KG1 (cell line): ENCODE measurements around the gene PDZD8.
"Not testable (repeated sequence)": the region's sequence is repeated elsewhere in the genome, so short reads cannot be mapped to it uniquely, and the experiment has no call there.

Experiments
- DNase-seq: peaks from one replicate; lab custom pipeline; 2025; lab: John Stamatoyannopoulos, UW

The PDZD8 gene

DNA sequence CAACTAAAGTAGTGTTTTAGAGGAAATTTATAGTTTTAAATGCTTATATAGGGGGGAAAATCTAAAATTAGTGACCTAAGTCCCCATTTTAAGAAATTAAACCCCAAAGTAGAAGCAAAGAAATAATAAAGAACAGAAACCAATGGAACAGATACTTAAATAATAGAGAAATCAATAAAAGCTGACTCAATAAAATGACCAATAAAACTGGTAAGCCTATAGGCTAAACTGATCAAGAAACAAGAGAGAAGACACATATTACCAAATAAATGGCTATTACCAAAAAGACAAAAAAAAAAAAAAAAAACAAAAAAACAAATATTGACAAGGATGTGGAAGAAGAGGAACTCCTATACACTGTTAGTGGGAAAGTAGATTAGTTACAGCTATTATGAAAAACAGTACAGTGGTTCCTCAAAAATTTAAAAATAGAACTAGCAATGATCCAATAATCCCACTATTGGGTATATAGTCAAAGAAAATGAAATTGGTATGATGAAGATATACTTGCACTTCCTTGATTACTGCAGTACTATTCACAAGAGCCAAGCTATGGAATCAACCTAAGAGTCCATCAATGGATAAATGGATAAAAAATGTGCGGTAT lies 81.1 kb downstream of the PDZD8 start:
- DNase-seq, result no peak

GRCh38 chr10:117290872-117291271 lies 84.4 kb downstream of the PDZD8 start:
- not testable (repeated sequence) for DNase-seq

GRCh38 chr10:117284716-117285494 lies 90.3 kb downstream of the PDZD8 start:
- DNase-seq, result no peak

GRCh38 chr10:117277675-117278074 lies 97.6 kb downstream of the PDZD8 start:
- DNase-seq, result no peak

GRCh38 chr10:117275121-117275520 lies 100.1 kb downstream of the PDZD8 start:
- no peak for DNase-seq

DNA sequence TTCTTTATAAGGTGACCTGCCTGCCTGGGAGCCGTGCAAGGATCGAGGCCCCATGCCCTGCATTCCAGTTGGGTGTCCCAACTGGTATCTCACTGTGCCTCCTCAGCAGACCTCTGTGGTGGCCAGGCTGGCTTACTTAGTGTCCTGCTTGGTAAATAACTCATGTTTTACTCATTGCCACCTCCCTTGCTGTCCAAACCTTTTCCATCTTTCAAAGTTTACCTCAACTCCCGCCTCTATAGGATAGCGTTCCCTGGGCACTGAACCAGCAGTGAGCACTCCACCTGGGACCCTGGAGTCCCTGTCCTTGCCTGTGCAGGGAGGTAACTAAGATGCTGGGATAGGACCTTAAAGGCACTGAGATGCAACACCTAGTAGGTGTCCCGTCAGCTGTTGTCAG lies 100.7 kb downstream of the PDZD8 start:
- DNase-seq, result no peak

GRCh38 chr10:117273980-117274379 lies 101.3 kb downstream of the PDZD8 start:
- no peak for DNase-seq

GRCh38 chr10:117272195-117273076 lies 102.8 kb downstream of the PDZD8 start:
- DNase-seq, result no peak

GRCh38 chr10:117271427-117271826 lies 103.8 kb downstream of the PDZD8 start:
- DNase-seq, result no peak

GRCh38 chr10:117268907-117269306 lies 106.3 kb downstream of the PDZD8 start:
- DNase-seq, result no peak

GRCh38 chr10:117268258-117268657 lies 107.0 kb downstream of the PDZD8 start:
- DNase-seq, result no peak

DNA sequence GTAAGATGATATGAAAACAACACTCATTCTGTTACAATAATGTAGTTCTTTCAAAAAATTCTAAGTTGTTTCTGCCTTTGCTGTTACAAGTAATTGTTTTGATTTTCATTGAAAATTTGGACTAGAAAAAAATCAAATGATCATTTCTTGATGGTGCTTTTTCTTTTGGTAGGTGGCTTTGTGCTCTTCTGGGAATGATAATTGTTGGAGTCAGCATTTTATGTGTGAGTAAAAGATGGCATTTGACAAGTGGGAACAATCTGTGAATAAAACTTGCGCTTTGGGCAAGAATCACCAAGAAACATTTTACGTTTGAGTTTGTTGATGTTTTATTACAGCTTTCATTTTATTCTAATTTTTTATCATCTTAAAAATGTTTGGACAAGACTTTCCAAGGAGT lies 108.4 kb downstream of the PDZD8 start:
- DNase-seq, result no peak

DNA sequence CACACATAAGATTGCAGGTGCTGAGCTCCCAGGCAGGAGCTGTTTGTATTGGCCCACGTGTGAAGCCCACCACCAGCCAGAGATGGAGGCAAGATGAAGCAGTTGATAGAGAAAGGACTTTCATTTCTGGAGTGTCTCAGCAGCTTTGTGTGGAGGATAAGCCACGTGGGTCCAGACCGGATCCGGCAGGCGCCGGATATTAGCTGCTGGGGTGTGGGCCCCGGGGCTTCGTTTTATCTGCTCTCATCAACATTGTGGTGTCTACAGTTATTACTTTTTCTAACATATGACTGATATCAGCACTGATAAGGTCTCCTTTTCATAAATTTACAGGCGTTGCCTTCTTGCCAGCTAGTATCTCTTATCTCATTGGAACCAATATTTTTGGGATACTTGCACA lies 108.8 kb downstream of the PDZD8 start:
- no peak for DNase-seq

DNA sequence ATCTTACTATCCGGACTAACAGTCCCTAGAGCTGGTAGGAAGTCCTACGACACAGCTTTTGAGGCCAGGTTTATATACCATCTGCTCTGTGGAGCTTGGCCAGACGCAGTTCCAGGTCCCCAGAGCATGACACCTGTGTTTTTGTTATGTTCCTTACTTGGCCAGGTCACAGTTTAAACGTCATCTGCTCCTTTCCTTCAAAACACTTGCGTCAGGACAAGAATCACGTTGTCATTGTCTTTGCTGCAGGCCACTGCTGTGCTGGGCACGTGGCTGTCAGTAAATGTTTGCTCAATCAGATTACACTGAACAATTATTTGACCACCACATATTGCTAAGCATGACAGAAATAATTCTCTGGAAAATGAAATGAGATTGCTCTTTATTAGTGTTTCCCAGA lies 110.5 kb downstream of the PDZD8 start:
- no peak for DNase-seq

- no peak for DNase-seq
Observed at GRCh38 chr10:117262903-117263293, 112.3 kb downstream of the PDZD8 start.

GRCh38 chr10:117262291-117262902 lies 112.8 kb downstream of the PDZD8 start:
- DNase-seq, result no peak

GRCh38 chr10:117261501-117261900 lies 113.7 kb downstream of the PDZD8 start:
- no peak for DNase-seq

GRCh38 chr10:117260084-117260483 lies 115.2 kb downstream of the PDZD8 start:
- DNase-seq, result no peak

DNA sequence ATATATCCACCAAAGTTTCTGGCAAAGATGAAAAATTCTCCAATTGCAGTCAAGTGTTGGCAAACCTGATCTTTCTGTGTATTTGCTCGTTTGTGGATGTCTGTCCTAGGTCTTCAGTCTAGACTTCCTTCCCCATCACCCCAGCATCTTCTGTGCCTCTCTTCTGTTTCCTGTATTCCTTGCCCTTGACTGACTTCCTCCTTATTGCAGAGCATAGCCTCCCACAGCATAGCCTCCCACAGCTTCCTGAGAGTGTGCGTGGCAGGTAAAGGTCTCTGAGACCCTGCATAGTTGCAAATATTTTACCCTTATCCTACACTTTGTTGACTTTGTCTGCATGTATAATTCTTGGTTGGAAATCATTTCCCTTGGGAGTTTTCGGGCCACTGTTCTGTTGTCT lies 116.0 kb downstream of the PDZD8 start:
- peak; percentile 12 for DNase-seq

GRCh38 chr10:117257721-117258120 lies 117.5 kb downstream of the PDZD8 start:
- no peak for DNase-seq

DNA sequence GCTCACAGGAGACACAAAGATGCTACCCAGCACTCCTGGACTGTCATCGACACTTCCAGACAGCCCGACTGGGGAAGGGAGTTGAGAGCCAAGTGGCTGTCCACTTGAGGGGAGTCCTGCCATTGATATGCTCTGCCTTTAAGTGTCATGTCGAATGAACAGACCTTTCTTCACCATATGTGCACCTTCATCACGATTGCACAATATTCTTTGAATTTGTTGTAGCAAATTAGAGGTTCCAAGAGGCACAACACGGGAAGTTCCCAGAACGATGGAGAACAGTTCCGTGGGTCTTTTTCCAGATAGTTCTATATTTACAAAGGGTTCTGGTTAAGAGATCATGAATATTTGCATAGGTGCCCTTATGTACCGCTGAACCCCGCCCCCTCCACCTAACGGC lies 118.3 kb downstream of the PDZD8 start:
- DNase-seq, result no peak

GRCh38 chr10:117255835-117256460 lies 119.3 kb downstream of the PDZD8 start:
- no peak for DNase-seq
